OCI-LY7 (cell line): ENCODE data around the gene UBE2J1. TPM values are rescaled to one million over a fixed set of nuclear protein-coding genes. Genes with fewer than 3 reads are reported as not detected.

ENCODE experiments used
- BruUV-seq: library from RNA; stranded (reverse); fragments of 400-500 nt; replicated peaks from 2 replicates; lab custom pipeline; 2021; lab: Mats Ljungman, UMichigan
- CTCF ChIA-PET: fragments of 300-600 bp; sonication (Branson Sonifier 250); formaldehyde crosslinking; loops from one replicate; lab custom pipeline; 2022; ENCODE audit warnings: antibody characterized with exemption; ENCODE audit not compliant: unreplicated experiment; lab: Charles Lee
- POLR2A ChIA-PET: fragments of 300-600 bp; sonication (Branson Sonifier 250); formaldehyde crosslinking; loops from one replicate; lab custom pipeline; 2022; ENCODE audit warnings: antibody characterized with exemption; lab: Charles Lee
- DNase-seq: peaks from one replicate; pipeline ENCODE4 v3.0.0-alpha.2; 2015; ENCODE audit warnings: low spot score
- H2AFZ ChIP-seq: fragments of 200-600 bp; sonication (generic), shearing (Covaris generic); 2 replicates; pipeline ENCODE4 v1.6.1; 2014; ENCODE audit warnings: mild to moderate bottlenecking, antibody characterized with exemption, low read length, moderate library complexity
- H3K27ac ChIP-seq: fragments of 200-600 bp; sonication (generic); 2 replicates; pipeline ENCODE4 v1.5.1; 2014; ENCODE audit warnings: mixed run types, low read depth, mild to moderate bottlenecking, moderate library complexity, low read length, inconsistent platforms; ENCODE audit not compliant: poor library complexity, severe bottlenecking
- H3K36me3 ChIP-seq: fragments of 200-600 bp; sonication (generic); 2 replicates; pipeline ENCODE4 v1.6.1; 2014; ENCODE audit warnings: mild to moderate bottlenecking, antibody characterized with exemption, low read length, moderate library complexity, mixed read lengths; ENCODE audit not compliant: insufficient read depth
- H3K4me1 ChIP-seq: fragments of 200-600 bp; sonication (generic); 2 replicates; pipeline ENCODE4 v1.5.1; 2014; ENCODE audit warnings: mild to moderate bottlenecking, low read length; ENCODE audit not compliant: insufficient read depth, poor library complexity, severe bottlenecking
- H3K4me2 ChIP-seq: fragments of 200-600 bp; sonication (generic); 2 replicates; pipeline ENCODE4 v1.6.1; 2014; ENCODE audit warnings: mild to moderate bottlenecking, low read length
- H3K4me3 ChIP-seq: fragments of 200-600 bp; sonication (generic); 2 replicates; pipeline ENCODE4 v1.5.1; 2014; ENCODE audit warnings: mild to moderate bottlenecking, low read depth, low read length; ENCODE audit not compliant: poor library complexity, severe bottlenecking
- H3K79me2 ChIP-seq: fragments of 200-600 bp; sonication (generic); 2 replicates; pipeline ENCODE4 v1.6.1; 2016; ENCODE audit warnings: low read depth, mild to moderate bottlenecking, low read length, moderate library complexity, mixed read lengths; ENCODE audit not compliant: insufficient read depth
- H3K9me2 ChIP-seq: fragments of 200-600 bp; sonication (generic); 2 replicates; pipeline ENCODE4 v1.6.1; 2016; ENCODE audit warnings: mild to moderate bottlenecking, low read length, mixed read lengths; ENCODE audit not compliant: insufficient read depth
- H3K9me3 ChIP-seq: fragments of 200-600 bp; sonication (generic); 2 replicates; pipeline ENCODE4 v1.6.1; 2014; ENCODE audit warnings: mild to moderate bottlenecking, mixed run types, low read length, mixed read lengths
- H4K20me1 ChIP-seq: fragments of 200-600 bp; sonication (generic); 2 replicates; pipeline ENCODE4 v1.6.1; 2014; ENCODE audit warnings: mild to moderate bottlenecking, antibody characterized with exemption, low read length, moderate library complexity, mixed read lengths; ENCODE audit not compliant: insufficient read depth
- CTCF ChIP-seq: fragments of 200-600 bp; sonication (generic); conservative IDR thresholded peaks from 2 replicates; pipeline ENCODE4 v1.5.1; 2014; ENCODE audit warnings: mild to moderate bottlenecking, antibody characterized with exemption, low read length, moderate library complexity, mixed read lengths
- EZH2phosphoT487 ChIP-seq: fragments of 200-600 bp; sonication (generic); IDR thresholded peaks from 2 replicates; pipeline ENCODE4 v1.6.1; 2018; ENCODE audit warnings: low read depth, borderline replicate concordance, mild to moderate bottlenecking, mixed run types, antibody characterized with exemption, low read length, moderate library complexity, mixed read lengths
- intact Hi-C: fragments of 100-400 bp; cut with micrococcal nuclease; formaldehyde crosslinking; loops from one replicate; pipeline ENCODE4 v1.10.0; 2022; ENCODE audit not compliant: unreplicated experiment
- total RNA-seq, 2 experiments: library from RNA; depleted of rRNA in 1 of 2; stranded (reverse); fragments of >200 nt in 1 of 2; shearing (Covaris generic) in 1 of 2; gene quantifications; 2 replicates each; pipeline ENCODE4 v1.2.3, GENCODE V29; 2014 to 2022

The UBE2J1 gene
- total RNA-seq, 2 experiments from 2014 or later: 117 to 243 TPM

GRCh38 chr6:89379281-89379680 is 26.8 kb upstream of the UBE2J1 start:
- Histone ChIP-seq H3K36me3 (no peaks in the 10 kb centered on the region), H3K4me1 (peaks cover 40% of the 10 kb centered on the region), H3K9me3 (no peaks in the 10 kb centered on the region), H3K27ac (no peak overlapping the region), H2AFZ (no peak overlapping the region), H3K9me2 (no peaks in the 10 kb centered on the region), H3K79me2 (no peaks in the 10 kb centered on the region), H3K4me2 (peak overlapping the region; percentile 14; the same call in 1 of the 2 replicates), H3K4me3 (no peak overlapping the region), H4K20me1 (no peaks in the 10 kb centered on the region)
- POLR2A ChIA-PET: interaction anchor here (0.5 to 2.4 kb wide), 4 partner anchors 9 to 375 kb away, joined by 3 to 10 read pairs (median 4); no protein-coding TSS in a partner anchor
- CTCF ChIA-PET: interaction anchor here (1.1 kb wide), 1 partner anchor 53 kb away, joined by 3 read pairs; the partner anchor contains the start of gene ANKRD6
- no peak for TF ChIP-seq EZH2phosphoT487
- no peak for TF ChIP-seq CTCF
- intact Hi-C loops: no loop called here
- peak; percentile 42 for DNase-seq
- no TSS peak for BruUV-seq

- Histone ChIP-seq H3K4me1 (peaks cover 40% of the 10 kb centered on the region), H4K20me1 (no peaks in the 10 kb centered on the region), H3K36me3 (no peaks in the 10 kb centered on the region), H3K79me2 (no peaks in the 10 kb centered on the region), H3K4me2 (0 out of 2 replicates have a peak overlapping the region, but pooled peaks have one; percentile 14), H3K9me2 (no peaks in the 10 kb centered on the region), H3K27ac (no peak overlapping the region), H3K9me3 (no peaks in the 10 kb centered on the region), H2AFZ (no peak overlapping the region), H3K4me3 (no peak overlapping the region)
- no peak for TF ChIP-seq EZH2phosphoT487
- no peak for TF ChIP-seq CTCF
- no TSS peak for BruUV-seq
- ChIA-PET CTCF (interaction anchor here (1.1 kb wide), 1 partner anchor 54 kb away, joined by 3 read pairs; the partner anchor contains the start of gene ANKRD6), POLR2A (interaction anchor here (0.6 to 2.4 kb wide), 2 partner anchors 9 to 374 kb away, joined by 3 to 10 read pairs; no protein-coding TSS in a partner anchor)
- intact Hi-C loops: no loop called here
- no peak for DNase-seq
Observed at GRCh38 chr6:89378628-89379027, 26.1 kb upstream of the UBE2J1 start.
